GM12878 (cell line): ENCODE results near the gene GEMIN8. TPM values are rescaled to one million over a fixed set of nuclear protein-coding genes. Genes with fewer than 3 reads are reported as not detected.

ENCODE experiments used
- ATAC-seq: fragments of 200-7000 bp; cut with Tn5 transposase; 3 replicates; pipeline ENCODE4 v1.9.1; 2020; ENCODE audit warnings: mild to moderate bottlenecking, moderate library complexity
- BruUV-seq: library from RNA; stranded (reverse); fragments of 400-500 nt; replicated peaks from 2 replicates; lab custom pipeline; 2021; lab: Mats Ljungman, UMichigan
- CTCF ChIA-PET: fragments of 300-600 bp; sonication (Branson Sonifier 250); formaldehyde crosslinking; extraction: SDS; loops from one replicate; lab custom pipeline; 2021; ENCODE audit warnings: inconsistent platforms; lab: Yijun Ruan, JAX
- POLR2A ChIA-PET: fragments of 350-600 bp; formaldehyde crosslinking; extraction: SDS; loops from one replicate; lab custom pipeline; 2021; ENCODE audit warnings: inconsistent platforms; lab: Charles Lee
- RAD21 ChIA-PET: fragments of 300-600 bp; sonication (Branson Sonifier 250); formaldehyde crosslinking; loops from one replicate; lab custom pipeline; 2023; ENCODE audit warnings: antibody characterized with exemption; ENCODE audit not compliant: unreplicated experiment; lab: Charles Lee
- SMC1A ChIA-PET: fragments of 300-600 bp; sonication (Branson Sonifier 250); formaldehyde crosslinking; loops from one replicate; lab custom pipeline; 2023; ENCODE audit not compliant: unreplicated experiment, uncharacterized antibody; lab: Charles Lee
- DNase-seq: peaks from one replicate; pipeline ENCODE4 v3.0.0-alpha.2; 2011; ENCODE audit warnings: low read depth, low spot score
- FAIRE-seq: peaks from 3 replicates; lab custom pipeline; 2011; peaks lifted over from hg19 to GRCh38; lab: Jason Lieb, UNC
- H2AFZ ChIP-seq: 2 replicates; pipeline ENCODE4 v1.6.0; 2011; ENCODE audit warnings: low read depth, low read length, control low read depth; ENCODE audit not compliant: control insufficient read depth
- H3K27ac ChIP-seq: 2 replicates; pipeline ENCODE4 v1.5.1; 2011; ENCODE audit warnings: control low read depth; ENCODE audit not compliant: control insufficient read depth, insufficient read depth
- H3K27me3 ChIP-seq, 2 experiments: replicated peaks in 1 of 2; 2 replicates each; pipeline versions ENCODE4 v1.6.0 to v1.6.1; 2011; ENCODE audit warnings: low read length in 1 of 2; ENCODE audit not compliant: control insufficient read depth in 2 of 2, insufficient read depth in 2 of 2
- H3K36me3 ChIP-seq, 2 experiments: 2 replicates each; pipeline ENCODE4 v1.5.1; 2011; ENCODE audit warnings: low read length in 1 of 2; ENCODE audit not compliant: control insufficient read depth in 2 of 2, insufficient read depth in 2 of 2
- H3K4me1 ChIP-seq: 2 replicates; pipeline ENCODE4 v1.6.1; 2011; ENCODE audit warnings: mild to moderate bottlenecking, low read length, moderate library complexity, mixed read lengths; ENCODE audit not compliant: control insufficient read depth, insufficient read depth
- H3K4me2 ChIP-seq: 2 replicates; pipeline ENCODE4 v1.6.0; 2011; ENCODE audit warnings: control low read depth; ENCODE audit not compliant: control insufficient read depth, insufficient read depth
- H3K4me3 ChIP-seq: fragments of 200-600 bp; sonication (generic); 2 replicates; pipeline ENCODE4 v1.5.1; 2016
- H3K79me2 ChIP-seq: 2 replicates; pipeline ENCODE4 v1.6.0; 2011; ENCODE audit warnings: low read length; ENCODE audit not compliant: control insufficient read depth, insufficient read depth
- H3K9ac ChIP-seq: 2 replicates; pipeline ENCODE4 v1.8.0; 2011; ENCODE audit warnings: low read length, control low read depth, mixed read lengths; ENCODE audit not compliant: control insufficient read depth, insufficient read depth
- H3K9me3 ChIP-seq: replicated peaks from 3 replicates; pipeline ENCODE4 v1.5.1; 2011; ENCODE audit warnings: mild to moderate bottlenecking, low read length; ENCODE audit not compliant: control insufficient read depth, insufficient read depth
- H4K20me1 ChIP-seq: 2 replicates; pipeline ENCODE4 v1.6.0; 2011; ENCODE audit not compliant: control insufficient read depth, insufficient read depth
- ASH2L ChIP-seq: fragments of 300-600, 200-600 bp; sonication (generic); IDR thresholded peaks from 2 replicates; pipeline ENCODE4 v1.6.1; 2017; ENCODE audit warnings: low read depth, mild to moderate bottlenecking, borderline replicate concordance
- BACH1 ChIP-seq: fragments of 450-650 bp; IDR thresholded peaks from 2 replicates; pipeline ENCODE4 v1.6.1; 2017; ENCODE audit warnings: mild to moderate bottlenecking, borderline replicate concordance
- CEBPB ChIP-seq, 2 experiments: fragments of 150-350 bp in 1 of 2; IDR thresholded peaks; 2 replicates each; pipeline ENCODE4 v1.6.1; 2012 to 2014; ENCODE audit warnings: low read depth in 2 of 2, low read length in 2 of 2, borderline replicate concordance in 1 of 2, inconsistent platforms in 1 of 2
- CHD1 ChIP-seq: IDR thresholded peaks from 2 replicates; pipeline ENCODE4 v1.6.1; 2012; ENCODE audit warnings: low read depth, low read length, improper control_type of control experiment
- CREM ChIP-seq: IDR thresholded peaks from 2 replicates; pipeline ENCODE4 v1.6.1; 2014; ENCODE audit warnings: antibody characterized with exemption, low read depth
- HDAC6 ChIP-seq: fragments of 200-600 bp; sonication (generic); IDR thresholded peaks from one replicate; pipeline ENCODE4 v1.8.0; 2017; ENCODE audit warnings: antibody characterized with exemption; ENCODE audit not compliant: unreplicated experiment
- JUNB ChIP-seq: IDR thresholded peaks from 2 replicates; pipeline ENCODE4 v1.6.1; 2016; ENCODE audit warnings: antibody characterized with exemption, mild to moderate bottlenecking
- KDM1A ChIP-seq: fragments of 200-600 bp; sonication (generic); IDR thresholded peaks from 2 replicates; pipeline ENCODE4 v1.6.1; 2016; ENCODE audit warnings: borderline replicate concordance
- MEF2A ChIP-seq: IDR thresholded peaks from 2 replicates; pipeline ENCODE4 v1.6.1; 2011; ENCODE audit warnings: low read depth, mild to moderate bottlenecking, low read length, moderate library complexity; ENCODE audit not compliant: insufficient read depth
- NFIC ChIP-seq: IDR thresholded peaks from 2 replicates; pipeline ENCODE4 v1.6.1; 2012; ENCODE audit warnings: low read depth, mild to moderate bottlenecking, inconsistent platforms, low read length, moderate library complexity
- NRF1 ChIP-seq: conservative IDR thresholded peaks from 2 replicates; pipeline ENCODE4 v1.6.1; 2011; ENCODE audit warnings: mild to moderate bottlenecking, low read depth, low read length, improper control_type of control experiment
- PAX5 ChIP-seq: IDR thresholded peaks from 2 replicates; pipeline ENCODE4 v1.6.1; 2011; ENCODE audit warnings: low read depth, low read length, borderline replicate concordance
- ZNF24 ChIP-seq: fragments of 450-650 bp; IDR thresholded peaks from 2 replicates; pipeline ENCODE4 v1.6.1; 2017; ENCODE audit warnings: antibody characterized with exemption, mild to moderate bottlenecking
- ZNF274 ChIP-seq: IDR thresholded peaks from one replicate; pipeline ENCODE4 v1.8.0; 2011; ENCODE audit not compliant: insufficient read length, insufficient read depth
- WGBS: methylation state at CpG from one replicate; pipeline ENCODE4 v1.1.6; 2016; ENCODE audit warnings: low lambda C conversion rate; ENCODE audit not compliant: insufficient replicate concordance, insufficient coverage; ENCODE audit errors: missing lambda C conversion rate; 5-methylcytosine and 5-hydroxymethylcytosine counted together
- in situ Hi-C: fragments of 300-500 bp; cut with MboI; formaldehyde crosslinking; loops from 9 replicates; pipeline ENCODE4 v1.14.3; 2018; ENCODE audit warnings: mixed read lengths
- intact Hi-C: fragments of 100-400 bp; cut with micrococcal nuclease; formaldehyde crosslinking; loops from one replicate; pipeline ENCODE4 v1.14.2; 2022; ENCODE audit not compliant: unreplicated experiment
- polyA plus RNA-seq, 11 experiments: library from polyadenylated mRNA; depleted of rRNA in 4 of 11; unstranded in 6 of 11; stranded (reverse) in 5 of 11; fragments of >200 nt; fragmentation: Nextera tagmentation in 4 of 11; fragmentation: Illumina TruSeq in 1 of 11; extraction: Ambion mirVana in 4 of 11; extraction: Trizol in 1 of 11; gene quantifications; 1 replicate in 1 of 11; 2 replicates in 10 of 11; pipeline versions ENCODE4 v1.2.1 to v1.2.3, GENCODE V29; 2011 to 2016; ENCODE audit warnings: inconsistent platforms in 2 of 11, missing spikeins in 2 of 11, low read depth in 1 of 11
- total RNA-seq, 4 experiments: library from RNA; depleted of rRNA in 3 of 4; stranded (reverse); fragments of >200 nt in 3 of 4; fragmentation: Illumina TruSeq in 1 of 4; extraction: Trizol in 1 of 4; gene quantifications; 2 replicates each; pipeline versions ENCODE4 v1.2.1 to v1.2.3, GENCODE V29; 2013 to 2021
- TF ChIP-seq, protein P1 (sequence below): fragments of 450-650 bp; IDR thresholded peaks from 2 replicates; pipeline ENCODE4 v1.6.1; 2016; ENCODE audit warnings: mild to moderate bottlenecking

The GEMIN8 gene
- total and polyA plus RNA-seq, 10 of the 15 experiments (the other 5 are each of a cell fraction or from before 2014, with no cell fraction given), result 18.4 to 87.0 (median 27.7) TPM

DNA sequence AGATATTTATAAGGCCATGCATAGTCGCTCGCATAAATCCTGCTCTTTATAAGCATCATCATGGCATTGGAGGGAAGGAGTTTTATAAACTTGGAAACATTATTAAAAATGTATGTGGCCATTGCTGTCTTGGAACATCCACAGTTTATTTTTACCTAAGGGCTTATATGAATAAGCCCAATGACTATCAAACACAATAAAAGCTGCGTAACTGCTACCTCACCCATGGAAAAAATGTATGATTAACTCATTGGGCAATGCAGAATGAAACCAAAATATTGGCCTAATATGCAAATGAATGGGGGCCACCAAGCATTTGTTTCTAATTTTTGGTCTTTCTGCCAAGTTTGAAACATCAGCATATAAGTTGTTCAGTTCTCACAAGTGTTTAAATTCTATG lies 19.1 kb downstream of the GEMIN8 start:
- FAIRE-seq (no peak), DNase-seq (no peak), ATAC-seq (no peak)
- CTCF ChIA-PET, result no interaction called here
- Histone ChIP-seq H2AFZ (no peak overlapping the region), H3K4me3 (no peak overlapping the region), H3K4me1 (no peaks in the 10 kb centered on the region), H3K79me2 (no peaks in the 10 kb centered on the region), H4K20me1 (no peaks in the 10 kb centered on the region), H3K27ac (no peak overlapping the region), H3K9me3 (no peaks in the 10 kb centered on the region), H3K27me3 (no peaks in the 10 kb centered on the region), H3K36me3 (peaks cover 0 to 3% of the 10 kb centered on the region in 2 experiments; a peak in 1 of 4 replicates), H3K4me2 (no peak overlapping the region), H3K9ac (no peak overlapping the region)
- intact Hi-C loops (no loop called here), in situ Hi-C loops (no loop called here)
- no TSS peak for BruUV-seq
- RAD21 ChIA-PET, result no interaction called here
- no peak for TF ChIP-seq ASH2L
- no peak for TF ChIP-seq PAX5
- TF ChIP-seq CREM, result no peak
- SMC1A ChIA-PET, result interaction anchor here (1.3 kb wide), 1 partner anchor 15 kb away, joined by 3 read pairs; no protein-coding TSS in a partner anchor
- WGBS, result 100% methylated on average over 3 of the region's 3 CpGs
- POLR2A ChIA-PET, result no interaction called here

- in situ Hi-C loops (no loop called here), intact Hi-C loops (no loop called here)
- DNase-seq, result no peak
- 96% methylated on average over 10 of the region's 10 CpGs for WGBS
- ChIA-PET POLR2A (no interaction called here), RAD21 (no interaction called here), SMC1A (no interaction called here), CTCF (no interaction called here)
- Histone ChIP-seq H3K9ac (no peak overlapping the region), H3K4me1 (no peaks in the 10 kb centered on the region), H3K36me3 (peaks cover 0 to 3% of the 10 kb centered on the region in 2 experiments; a peak in 1 of 4 replicates), H3K9me3 (no peaks in the 10 kb centered on the region; the same call in 2 of the 3 replicates), H3K4me2 (no peak overlapping the region), H4K20me1 (no peaks in the 10 kb centered on the region), H3K27me3 (no peaks in the 10 kb centered on the region), H2AFZ (no peak overlapping the region), H3K4me3 (no peak overlapping the region), H3K79me2 (no peaks in the 10 kb centered on the region), H3K27ac (no peak overlapping the region)
- FAIRE-seq, result no peak
- ATAC-seq, result no peak
- no TSS peak for BruUV-seq
- TF ChIP-seq ZNF274 (no peak), CHD1 (no peak), BACH1 (no peak), CEBPB (IDR thresholded peaks at IDR 0.05; ENCODE audit: borderline replicate concordance in 1 of 2, low read depth in 2 of 2, low read length in 2 of 2) (no peak), NFIC (no peak), NRF1 (no peak), HDAC6 (no peak), KDM1A (no peak), JUNB (no peak), ZNF24 (no peak), MEF2A (no peak)
- TF ChIP-seq, protein P1, sequence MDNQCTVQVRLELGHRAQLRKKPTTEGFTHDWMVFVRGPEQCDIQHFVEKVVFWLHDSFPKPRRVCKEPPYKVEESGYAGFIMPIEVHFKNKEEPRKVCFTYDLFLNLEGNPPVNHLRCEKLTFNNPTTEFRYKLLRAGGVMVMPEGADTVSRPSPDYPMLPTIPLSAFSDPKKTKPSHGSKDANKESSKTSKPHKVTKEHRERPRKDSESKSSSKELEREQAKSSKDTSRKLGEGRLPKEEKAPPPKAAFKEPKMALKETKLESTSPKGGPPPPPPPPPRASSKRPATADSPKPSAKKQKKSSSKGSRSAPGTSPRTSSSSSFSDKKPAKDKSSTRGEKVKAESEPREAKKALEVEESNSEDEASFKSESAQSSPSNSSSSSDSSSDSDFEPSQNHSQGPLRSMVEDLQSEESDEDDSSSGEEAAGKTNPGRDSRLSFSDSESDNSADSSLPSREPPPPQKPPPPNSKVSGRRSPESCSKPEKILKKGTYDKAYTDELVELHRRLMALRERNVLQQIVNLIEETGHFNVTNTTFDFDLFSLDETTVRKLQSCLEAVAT, result no peak
Measured at GRCh38 chrX:14006540-14006939, 23.2 kb downstream of the GEMIN8 start.
